Fibroblast of skin of back (primary cell): ENCODE results near the gene SRGAP3.

Experiments
- DNase-seq: peaks from one replicate; pipeline ENCODE4 v3.0.0-alpha.2; 2013

The SRGAP3 gene

GRCh38 chr3:9198899-9199335, 50.5 kb downstream of the SRGAP3 start:
- DNase-seq = no peak

DNA sequence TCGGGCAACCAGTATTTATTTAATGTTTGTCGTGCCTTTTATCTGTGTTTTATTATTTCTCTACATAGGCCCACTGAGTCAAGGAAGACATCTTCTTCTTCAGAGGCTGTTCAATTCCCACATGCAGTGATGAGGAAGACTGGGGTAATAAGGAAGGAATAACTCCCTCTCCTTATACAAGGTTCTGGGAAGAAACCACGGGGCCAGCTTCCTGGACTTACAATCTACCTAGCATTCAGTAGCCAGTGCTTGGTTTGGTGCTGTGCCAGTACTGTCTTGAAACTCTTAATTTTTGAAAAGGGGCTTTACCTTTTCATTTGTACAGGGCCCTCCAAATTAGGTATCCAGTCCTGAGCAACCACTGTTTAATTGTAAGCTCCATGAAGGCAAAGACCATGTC, 51.2 kb downstream of the SRGAP3 start:
- DNase-seq = no peak

- no peak for DNase-seq
These were observed 53.4 kb downstream of the SRGAP3 start for GRCh38 chr3:9196020-9196419.

GRCh38 chr3:9195390-9195789, 54.1 kb downstream of the SRGAP3 start:
- no peak for DNase-seq

GRCh38 chr3:9194509-9195184, 54.8 kb downstream of the SRGAP3 start:
- DNase-seq = no peak

- DNase-seq = no peak
These were observed 55.7 kb downstream of the SRGAP3 start for GRCh38 chr3:9193633-9194195.

DNA sequence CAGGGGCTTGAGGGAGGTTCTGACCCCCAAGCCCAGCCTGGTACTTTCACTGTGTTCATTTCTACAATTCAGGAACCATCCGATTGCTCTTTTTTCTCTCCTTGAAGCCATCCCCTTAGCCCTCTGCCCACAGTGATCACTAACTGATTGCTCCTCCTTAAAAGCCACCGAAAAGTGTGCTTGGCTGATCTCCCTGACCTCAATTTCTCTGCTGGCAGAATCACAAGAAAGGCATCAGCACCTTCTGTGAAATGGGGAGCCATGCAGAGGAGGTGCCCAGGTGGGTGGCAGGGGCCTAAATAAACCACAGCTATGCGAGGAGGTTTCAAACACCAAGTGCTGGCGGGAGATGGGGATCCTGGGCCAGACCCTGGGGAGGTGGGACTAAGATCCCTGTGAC, 56.2 kb downstream of the SRGAP3 start:
- no peak for DNase-seq

DNA sequence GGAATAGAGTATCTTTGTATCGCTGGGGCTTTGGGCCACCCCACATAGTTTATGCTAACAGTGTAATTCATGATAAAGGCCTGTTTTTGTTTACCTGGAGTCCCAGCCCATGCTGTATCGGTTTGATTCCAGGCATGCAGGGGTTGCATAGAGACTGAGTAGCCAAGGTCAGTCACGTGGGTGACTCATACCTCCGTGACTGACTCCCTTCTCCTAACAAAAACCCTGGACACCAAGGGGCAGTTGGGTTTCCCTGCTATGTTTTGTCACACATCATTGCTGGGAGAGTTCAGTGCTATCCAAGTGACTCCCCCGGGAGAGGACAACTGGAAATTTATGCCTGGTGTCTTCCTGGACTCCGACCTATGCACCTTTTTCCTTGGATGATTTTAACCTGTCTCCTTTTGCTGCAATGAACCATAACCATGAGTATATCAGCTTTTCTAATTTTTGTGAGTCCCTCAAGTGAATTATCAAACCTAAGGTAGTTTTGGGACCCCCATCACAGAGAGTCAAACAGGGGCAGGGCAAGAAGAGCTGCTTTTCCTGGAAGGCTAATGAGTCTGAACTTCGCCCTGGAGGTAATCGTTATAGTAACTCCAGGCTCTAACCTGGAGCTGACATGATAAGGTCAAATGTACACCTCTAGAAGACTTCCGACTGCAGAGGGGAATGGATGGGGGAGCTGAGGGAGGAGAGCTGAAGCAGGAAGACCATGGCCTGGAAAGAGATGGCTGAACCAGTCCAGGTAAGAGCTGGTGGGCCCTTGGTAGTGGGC, 57.0 kb downstream of the SRGAP3 start:
- DNase-seq = no peak

GRCh38 chr3:9190276-9190675, 59.2 kb downstream of the SRGAP3 start:
- DNase-seq = no peak

DNA sequence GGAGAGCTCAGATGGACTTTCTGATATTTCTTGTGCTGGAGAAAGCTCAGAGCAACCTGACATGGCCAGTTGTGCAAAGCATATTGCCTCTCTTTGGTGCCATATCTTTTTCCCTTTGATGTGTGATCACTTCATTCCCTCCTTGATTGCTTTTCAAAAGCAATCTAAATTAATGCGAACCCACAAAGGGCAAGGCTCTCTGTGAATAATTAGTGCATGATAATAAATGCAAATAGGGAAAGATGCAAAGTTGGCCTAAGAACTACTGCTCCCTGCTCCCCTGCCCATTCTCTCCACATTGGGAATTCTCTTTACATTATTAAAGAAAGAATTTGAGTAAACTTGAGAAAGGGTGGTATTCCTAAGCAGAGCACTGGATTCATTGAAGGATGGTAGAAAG, 60.9 kb downstream of the SRGAP3 start:
- DNase-seq = no peak

- no peak for DNase-seq
These were observed 63.7 kb downstream of the SRGAP3 start for GRCh38 chr3:9185701-9186100.

DNA sequence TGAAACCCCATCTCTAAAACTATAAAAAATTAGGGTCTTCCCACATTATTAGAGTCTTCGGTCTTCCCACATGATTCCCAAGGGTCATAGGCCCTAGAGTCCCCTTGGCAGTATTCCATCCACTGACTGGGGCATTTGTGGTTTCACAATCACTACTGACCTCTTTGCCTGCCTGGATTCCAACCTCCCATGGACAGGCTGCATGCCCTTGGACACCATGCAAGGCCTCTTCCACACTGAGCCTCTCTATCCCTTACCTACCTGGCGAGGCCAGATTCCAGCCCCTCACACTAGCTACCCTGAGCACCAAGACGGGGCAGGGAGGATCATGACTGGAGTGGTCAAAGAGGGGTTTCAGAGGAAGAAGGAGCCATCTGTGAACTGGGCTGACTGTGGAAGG, 64.4 kb downstream of the SRGAP3 start:
- no peak for DNase-seq

GRCh38 chr3:9184461-9184835, 65.0 kb downstream of the SRGAP3 start:
- no peak for DNase-seq

GRCh38 chr3:9183811-9184460, 65.5 kb downstream of the SRGAP3 start:
- DNase-seq = no peak

- no peak for DNase-seq
These were observed 66.4 kb downstream of the SRGAP3 start for GRCh38 chr3:9183011-9183410.

DNA sequence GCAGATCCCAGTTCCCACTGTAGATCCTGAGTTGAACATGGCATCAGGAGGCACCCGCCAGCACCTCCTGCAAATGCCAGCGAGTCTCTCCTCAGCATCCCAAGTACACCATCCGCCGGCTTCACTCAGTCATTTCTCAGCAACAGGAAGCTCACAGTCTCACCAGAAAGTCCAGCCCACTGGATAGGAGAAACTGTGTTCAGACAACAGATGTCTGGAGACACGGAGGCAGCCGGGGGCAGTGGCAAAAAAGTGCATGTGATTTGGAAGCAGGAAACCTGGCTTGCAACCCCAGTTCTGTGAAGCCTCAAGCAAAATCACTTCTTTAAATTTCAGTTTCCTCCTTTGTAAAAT, 68.7 kb downstream of the SRGAP3 start:
- no peak for DNase-seq

DNA sequence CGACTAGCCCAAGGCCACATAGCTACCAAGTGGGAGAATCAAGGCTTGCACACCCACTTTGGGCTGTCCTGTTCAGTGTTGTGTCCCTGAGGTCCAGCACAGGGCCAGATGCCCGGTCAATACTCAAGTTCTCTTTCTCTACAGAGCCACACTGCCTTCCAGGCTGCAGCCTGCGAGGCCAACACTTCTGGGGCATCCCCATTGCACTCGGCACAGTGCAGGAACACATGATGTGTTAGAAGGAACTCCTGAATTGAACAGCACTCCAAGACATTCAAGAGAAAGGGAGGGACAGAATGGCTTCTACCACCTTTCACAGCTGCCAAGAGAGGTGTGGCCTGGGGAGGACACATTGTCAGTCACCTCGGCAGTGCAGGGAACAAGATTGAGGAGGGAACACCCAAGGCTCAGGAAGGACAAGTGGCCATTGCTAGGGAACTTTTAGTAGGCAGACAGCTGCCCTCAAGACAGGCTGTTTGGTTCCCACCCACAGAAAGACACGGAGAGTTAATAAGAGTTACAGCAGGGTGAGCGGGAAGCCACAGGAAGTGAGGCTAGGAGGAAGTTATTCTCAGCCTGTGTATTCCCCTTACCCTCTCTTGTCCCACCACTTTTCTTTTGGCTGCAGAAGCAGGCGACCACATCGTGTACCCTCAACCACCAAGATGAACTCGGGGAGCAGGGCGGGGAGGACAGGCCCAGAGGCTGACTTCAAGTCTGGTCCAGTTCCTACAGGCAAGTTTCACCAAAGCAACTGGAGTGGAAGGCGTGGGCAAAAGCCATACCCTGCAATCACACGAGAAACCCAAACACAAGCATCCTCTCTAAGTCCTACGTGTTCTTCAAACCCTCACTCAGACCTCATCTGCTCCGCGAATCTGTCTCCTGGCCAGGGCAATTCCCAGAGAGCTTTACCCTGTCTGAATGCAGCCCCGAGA, 69.4 kb downstream of the SRGAP3 start:
- DNase-seq = no peak

- no peak for DNase-seq
These were observed 70.7 kb downstream of the SRGAP3 start for GRCh38 chr3:9178697-9179096.

DNA sequence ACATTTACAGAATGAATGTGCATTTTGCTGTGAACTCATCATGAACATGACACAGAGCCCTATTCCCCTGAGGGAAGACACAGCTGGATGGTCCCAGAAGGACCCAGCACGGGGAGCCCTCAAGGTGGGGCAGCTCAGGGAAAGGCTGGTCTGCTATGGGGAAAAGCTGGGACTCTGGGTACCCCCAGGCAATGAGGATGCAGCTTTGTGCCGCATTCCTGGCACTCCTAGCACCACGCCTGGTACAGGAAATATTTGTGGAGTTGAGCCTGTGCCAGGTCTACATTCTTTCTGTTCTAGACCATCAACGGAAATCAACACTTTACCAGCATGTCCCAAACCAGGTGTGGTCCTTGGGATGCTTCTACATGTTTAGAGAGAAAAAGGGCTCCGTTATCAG, 74.0 kb downstream of the SRGAP3 start:
- peak; percentile 43 for DNase-seq

DNA sequence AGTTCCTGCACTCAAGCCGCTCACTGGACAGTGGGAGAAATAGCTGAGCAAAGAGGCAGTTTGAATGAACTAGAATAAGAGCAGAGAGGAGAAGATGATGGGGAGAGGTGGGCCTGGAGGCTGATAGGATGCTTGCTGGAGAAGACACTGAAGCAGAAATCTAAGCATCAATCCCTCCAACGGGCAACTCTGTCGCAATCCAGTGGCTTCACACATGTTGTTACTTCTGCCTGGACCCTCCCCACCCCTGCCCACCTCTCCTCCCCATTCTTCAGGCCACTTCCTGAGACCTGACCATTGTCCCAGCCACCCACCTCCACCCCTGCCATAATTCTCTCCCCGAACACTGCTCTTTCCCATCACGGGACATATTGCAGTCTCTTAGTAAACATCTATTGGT, 76.0 kb downstream of the SRGAP3 start:
- no peak for DNase-seq

GRCh38 chr3:9172851-9173321, 76.6 kb downstream of the SRGAP3 start:
- DNase-seq = peak; percentile 5

GRCh38 chr3:9170851-9171160, 78.6 kb downstream of the SRGAP3 start:
- no peak for DNase-seq
